Fibroblast of mammary gland (primary cell): Measurements from ENCODE around the gene ADAMTSL3.

Source experiments
- DNase-seq: peaks from one replicate; pipeline ENCODE4 v3.0.0-alpha.2; 2010; ENCODE audit warnings: low read depth
- H3K4me3 ChIP-seq: 2 replicates; pipeline ENCODE4 v1.5.1; 2011; ENCODE audit warnings: low read depth, mild to moderate bottlenecking, low read length, moderate library complexity; ENCODE audit not compliant: control insufficient read depth
- TF ChIP-seq, protein P1 (sequence below): conservative IDR thresholded peaks from 2 replicates; pipeline ENCODE4 v1.5.1; 2011; ENCODE audit warnings: low read depth, low read length, inconsistent platforms; ENCODE audit not compliant: control insufficient read depth, insufficient read depth

The ADAMTSL3 gene, protein sequence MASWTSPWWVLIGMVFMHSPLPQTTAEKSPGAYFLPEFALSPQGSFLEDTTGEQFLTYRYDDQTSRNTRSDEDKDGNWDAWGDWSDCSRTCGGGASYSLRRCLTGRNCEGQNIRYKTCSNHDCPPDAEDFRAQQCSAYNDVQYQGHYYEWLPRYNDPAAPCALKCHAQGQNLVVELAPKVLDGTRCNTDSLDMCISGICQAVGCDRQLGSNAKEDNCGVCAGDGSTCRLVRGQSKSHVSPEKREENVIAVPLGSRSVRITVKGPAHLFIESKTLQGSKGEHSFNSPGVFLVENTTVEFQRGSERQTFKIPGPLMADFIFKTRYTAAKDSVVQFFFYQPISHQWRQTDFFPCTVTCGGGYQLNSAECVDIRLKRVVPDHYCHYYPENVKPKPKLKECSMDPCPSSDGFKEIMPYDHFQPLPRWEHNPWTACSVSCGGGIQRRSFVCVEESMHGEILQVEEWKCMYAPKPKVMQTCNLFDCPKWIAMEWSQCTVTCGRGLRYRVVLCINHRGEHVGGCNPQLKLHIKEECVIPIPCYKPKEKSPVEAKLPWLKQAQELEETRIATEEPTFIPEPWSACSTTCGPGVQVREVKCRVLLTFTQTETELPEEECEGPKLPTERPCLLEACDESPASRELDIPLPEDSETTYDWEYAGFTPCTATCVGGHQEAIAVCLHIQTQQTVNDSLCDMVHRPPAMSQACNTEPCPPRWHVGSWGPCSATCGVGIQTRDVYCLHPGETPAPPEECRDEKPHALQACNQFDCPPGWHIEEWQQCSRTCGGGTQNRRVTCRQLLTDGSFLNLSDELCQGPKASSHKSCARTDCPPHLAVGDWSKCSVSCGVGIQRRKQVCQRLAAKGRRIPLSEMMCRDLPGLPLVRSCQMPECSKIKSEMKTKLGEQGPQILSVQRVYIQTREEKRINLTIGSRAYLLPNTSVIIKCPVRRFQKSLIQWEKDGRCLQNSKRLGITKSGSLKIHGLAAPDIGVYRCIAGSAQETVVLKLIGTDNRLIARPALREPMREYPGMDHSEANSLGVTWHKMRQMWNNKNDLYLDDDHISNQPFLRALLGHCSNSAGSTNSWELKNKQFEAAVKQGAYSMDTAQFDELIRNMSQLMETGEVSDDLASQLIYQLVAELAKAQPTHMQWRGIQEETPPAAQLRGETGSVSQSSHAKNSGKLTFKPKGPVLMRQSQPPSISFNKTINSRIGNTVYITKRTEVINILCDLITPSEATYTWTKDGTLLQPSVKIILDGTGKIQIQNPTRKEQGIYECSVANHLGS (N-terminal part only)

DNA sequence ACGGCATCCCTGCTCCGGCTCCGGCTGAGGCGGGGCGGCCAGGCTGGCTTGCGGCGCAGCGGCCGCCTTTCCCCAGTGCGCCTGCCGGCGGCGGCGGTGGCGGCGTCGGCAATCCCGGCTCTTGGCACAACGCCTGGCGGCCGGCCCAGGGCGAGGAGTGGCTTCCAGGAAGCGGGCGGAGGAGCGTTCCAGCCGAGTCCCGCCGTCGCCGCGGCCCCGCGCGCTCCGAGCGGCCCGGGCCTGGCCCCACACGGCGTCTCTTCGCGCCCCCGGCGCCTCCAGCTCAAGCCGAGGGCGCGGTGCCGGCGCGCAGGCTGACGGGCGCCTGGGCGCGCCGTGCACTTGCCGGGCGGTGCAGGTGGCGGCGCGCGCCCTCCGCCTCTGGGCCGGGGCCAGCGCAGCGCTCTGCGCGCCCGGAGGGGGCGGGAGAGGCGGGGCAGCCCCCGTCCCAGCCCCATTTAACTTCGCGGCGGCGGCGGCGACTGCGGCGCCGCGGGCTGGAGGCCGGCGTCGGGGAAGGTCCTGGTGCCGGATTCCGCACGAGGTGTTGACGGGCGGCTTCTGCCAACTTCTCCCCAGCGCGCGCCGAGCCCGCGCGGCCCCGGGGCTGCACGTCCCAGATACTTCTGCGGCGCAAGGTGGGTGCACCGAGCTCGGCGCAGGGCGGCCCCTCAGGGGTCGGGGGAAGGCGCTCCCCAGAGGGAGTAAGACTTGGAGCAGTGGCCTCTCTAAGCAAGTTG lies at the start of gene ADAMTSL3:
Gene ADAMTSL3 (plus strand): TSS at position 485 of the 740 bp plus-strand sequence. CDS start 1,639 bp downstream, outside the sequence.
- DNase-seq = peak; percentile 28
- TF ChIP-seq, protein P1, sequence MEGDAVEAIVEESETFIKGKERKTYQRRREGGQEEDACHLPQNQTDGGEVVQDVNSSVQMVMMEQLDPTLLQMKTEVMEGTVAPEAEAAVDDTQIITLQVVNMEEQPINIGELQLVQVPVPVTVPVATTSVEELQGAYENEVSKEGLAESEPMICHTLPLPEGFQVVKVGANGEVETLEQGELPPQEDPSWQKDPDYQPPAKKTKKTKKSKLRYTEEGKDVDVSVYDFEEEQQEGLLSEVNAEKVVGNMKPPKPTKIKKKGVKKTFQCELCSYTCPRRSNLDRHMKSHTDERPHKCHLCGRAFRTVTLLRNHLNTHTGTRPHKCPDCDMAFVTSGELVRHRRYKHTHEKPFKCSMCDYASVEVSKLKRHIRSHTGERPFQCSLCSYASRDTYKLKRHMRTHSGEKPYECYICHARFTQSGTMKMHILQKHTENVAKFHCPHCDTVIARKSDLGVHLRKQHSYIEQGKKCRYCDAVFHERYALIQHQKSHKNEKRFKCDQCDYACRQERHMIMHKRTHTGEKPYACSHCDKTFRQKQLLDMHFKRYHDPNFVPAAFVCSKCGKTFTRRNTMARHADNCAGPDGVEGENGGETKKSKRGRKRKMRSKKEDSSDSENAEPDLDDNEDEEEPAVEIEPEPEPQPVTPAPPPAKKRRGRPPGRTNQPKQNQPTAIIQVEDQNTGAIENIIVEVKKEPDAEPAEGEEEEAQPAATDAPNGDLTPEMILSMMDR = no peak
- H3K4me3 ChIP-seq = no peak within 1 kb of the TSS

DNA sequence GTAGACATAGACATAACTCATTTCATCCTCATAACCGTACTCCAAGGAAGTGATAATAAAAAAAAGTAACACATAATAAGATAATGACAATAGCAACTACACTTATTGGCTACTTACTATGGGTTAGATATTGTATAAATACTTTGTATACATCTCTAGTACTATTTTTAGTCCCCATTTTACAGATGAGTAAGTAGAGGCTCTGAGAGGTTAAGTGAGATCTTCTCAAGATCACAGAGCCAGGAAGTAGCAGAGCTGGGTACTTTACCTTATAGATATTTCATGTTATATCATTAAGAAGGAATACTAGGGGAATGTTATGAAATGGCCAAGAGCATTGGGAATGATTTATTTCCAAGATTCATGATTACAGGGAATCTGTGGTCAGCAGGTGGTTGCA lies 49.4 kb upstream of the ADAMTSL3 start:
- TF ChIP-seq, protein P1 = no peak
- DNase-seq = no peak
- no peak overlapping the region for H3K4me3 ChIP-seq

- TF ChIP-seq, protein P1 = no peak
- no peak overlapping the region for H3K4me3 ChIP-seq
- DNase-seq = no peak
These were observed 48.6 kb upstream of the ADAMTSL3 start for GRCh38 chr15:83605111-83605945.

DNA sequence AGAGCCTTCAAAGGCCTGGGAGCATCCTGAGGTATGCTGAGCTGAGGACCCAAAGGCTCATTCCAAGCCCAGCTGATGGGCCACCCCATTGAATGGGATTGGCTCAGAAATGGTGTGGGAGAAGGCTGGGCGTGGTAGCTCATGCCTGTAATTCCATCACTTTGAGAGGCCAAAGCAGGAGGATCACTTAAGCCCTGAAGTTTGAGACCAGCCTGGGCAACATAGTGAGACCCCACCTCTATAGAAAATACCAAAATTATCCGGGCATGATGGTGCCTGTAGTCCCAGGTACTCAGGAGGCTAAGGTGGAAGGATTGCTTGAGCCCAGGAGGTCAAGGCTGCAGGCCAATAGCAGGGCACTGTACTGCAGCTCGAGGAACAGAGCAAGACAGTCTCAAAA lies 43.8 kb upstream of the ADAMTSL3 start:
- no peak overlapping the region for H3K4me3 ChIP-seq
- DNase-seq = no peak
- TF ChIP-seq, protein P1 = no peak

GRCh38 chr15:83610901-83611685 lies 42.8 kb upstream of the ADAMTSL3 start:
- TF ChIP-seq, protein P1 = no peak
- H3K4me3 ChIP-seq = no peak overlapping the region
- DNase-seq = no peak
